G401.6 (cell line): Measurements from ENCODE around the gene SORL1.
"Not testable (repeated sequence)": the region's sequence is repeated elsewhere in the genome, so short reads cannot be mapped to it uniquely, and the experiment has no call there.

Experiments
- FAIRE-seq: peaks from 2 replicates; lab custom pipeline; 2012; peaks lifted over from hg19 to GRCh38; lab: Jason Lieb, UNC

SORL1 gene

GRCh38 chr11:121503051-121503450, 50.9 kb downstream of the SORL1 start:
- no peak for FAIRE-seq

GRCh38 chr11:121506237-121506636, 54.1 kb downstream of the SORL1 start:
- not testable (repeated sequence) for FAIRE-seq

- no peak for FAIRE-seq
These were observed 56.3 kb downstream of the SORL1 start for GRCh38 chr11:121508449-121508848.

GRCh38 chr11:121510438-121510837, 58.3 kb downstream of the SORL1 start:
- FAIRE-seq, result no peak

GRCh38 chr11:121512468-121513465, 60.7 kb downstream of the SORL1 start:
- FAIRE-seq, result no peak

- FAIRE-seq, result no peak
These were observed 61.7 kb downstream of the SORL1 start for GRCh38 chr11:121513807-121514206.

GRCh38 chr11:121514432-121515334, 62.6 kb downstream of the SORL1 start:
- FAIRE-seq, result no peak

- no peak for FAIRE-seq
These were observed 63.2 kb downstream of the SORL1 start for GRCh38 chr11:121515335-121515671.

GRCh38 chr11:121517996-121518395, 65.9 kb downstream of the SORL1 start:
- FAIRE-seq, result no peak

- FAIRE-seq, result no peak
These were observed 68.4 kb downstream of the SORL1 start for GRCh38 chr11:121520243-121521144.

- FAIRE-seq, result no peak
These were observed 69.3 kb downstream of the SORL1 start for GRCh38 chr11:121521145-121522042.

GRCh38 chr11:121522043-121522941, 70.2 kb downstream of the SORL1 start:
- no peak for FAIRE-seq

- no peak for FAIRE-seq
These were observed 71.6 kb downstream of the SORL1 start for GRCh38 chr11:121523581-121524232.

GRCh38 chr11:121524233-121524631, 72.1 kb downstream of the SORL1 start:
- no peak for FAIRE-seq

GRCh38 chr11:121525376-121525775, 73.3 kb downstream of the SORL1 start:
- no peak for FAIRE-seq

- no peak for FAIRE-seq
These were observed 78.1 kb downstream of the SORL1 start for GRCh38 chr11:121530257-121530656.

GRCh38 chr11:121533601-121534000, 81.5 kb downstream of the SORL1 start:
- no peak for FAIRE-seq

- FAIRE-seq, result no peak
These were observed 82.3 kb downstream of the SORL1 start for GRCh38 chr11:121534131-121535093.
